Natural killer cell (primary cell): ENCODE measurements around the gene SARNP. TPM values are rescaled to one million over a fixed set of nuclear protein-coding genes. Genes with fewer than 3 reads are reported as not detected.
"Not testable (repeated sequence)": the region's sequence is repeated elsewhere in the genome, so short reads cannot be mapped to it uniquely, and the experiment has no call there.

Experiments used
- ATAC-seq, 3 donors: fragments of 150-1000 bp in 2 of 3; fragments of 200-7000 bp in 1 of 3; cut with Tn5 transposase; 1 replicate in 1 of 3; 2 replicates in 2 of 3; pipeline ENCODE4 v1.10.0; 2021; ENCODE audit warnings: mild to moderate bottlenecking in 2 of 3, moderate library complexity in 2 of 3
- DNase-seq, 2 donors: peaks; one replicate each; pipeline versions ENCODE4 v3.0.0 to v3.0.0-alpha.2; 2013 to 2021; ENCODE audit warnings: mixed read lengths in 1 of 2
- H3K27ac ChIP-seq: one replicate; pipeline ENCODE4 v1.5.1; 2013; ENCODE audit warnings: mild to moderate bottlenecking, low read length
- H3K27me3 ChIP-seq: one replicate; pipeline ENCODE4 v1.6.1; 2013; ENCODE audit warnings: low read length; ENCODE audit not compliant: control insufficient read depth, insufficient read depth
- H3K36me3 ChIP-seq: one replicate; pipeline ENCODE4 v1.6.1; 2013; ENCODE audit warnings: low read length; ENCODE audit not compliant: control insufficient read depth, insufficient read depth
- H3K4me1 ChIP-seq: one replicate; pipeline ENCODE4 v1.6.1; 2013; ENCODE audit warnings: low read length; ENCODE audit not compliant: control insufficient read depth, insufficient read depth
- H3K4me3 ChIP-seq: one replicate; pipeline ENCODE4 v1.5.1; 2013; ENCODE audit warnings: low read length
- H3K9me3 ChIP-seq: one replicate; pipeline ENCODE4 v1.6.1; 2013; ENCODE audit warnings: low read length; ENCODE audit not compliant: control insufficient read depth, insufficient read depth
- H3K27ac Mint-ChIP-seq, 2 donors: one replicate each; pipeline ENCODE4 v1.8.0; 2022; ENCODE audit warnings: mild to moderate bottlenecking in 2 of 2, mixed read lengths in 2 of 2, moderate library complexity in 1 of 2
- H3K27me3 Mint-ChIP-seq, 2 donors: one replicate each; pipeline ENCODE4 v1.8.0; 2022; ENCODE audit warnings: low read depth in 2 of 2, mixed read lengths in 2 of 2
- H3K36me3 Mint-ChIP-seq: one replicate; pipeline ENCODE4 v1.8.0; 2022; ENCODE audit warnings: mixed read lengths
- H3K4me1 Mint-ChIP-seq, 2 donors: one replicate each; pipeline ENCODE4 v1.8.0; 2022; ENCODE audit warnings: mixed read lengths in 2 of 2
- H3K4me3 Mint-ChIP-seq: one replicate; pipeline ENCODE4 v1.8.0; 2022; ENCODE audit warnings: mild to moderate bottlenecking, moderate library complexity, mixed read lengths
- H3K9me3 Mint-ChIP-seq, 2 donors: one replicate each; pipeline ENCODE4 v1.8.0; 2022; ENCODE audit warnings: mixed read lengths in 2 of 2
- WGBS: methylation state at CpG from one replicate; pipeline ENCODE4 v1.1.7; 2013; ENCODE audit warnings: missing lambda C conversion rate; ENCODE audit not compliant: insufficient coverage; 5-methylcytosine and 5-hydroxymethylcytosine counted together
- intact Hi-C: fragments of 100-400 bp; cut with micrococcal nuclease; formaldehyde crosslinking; loops from one replicate; pipeline ENCODE4 v1.14.2; 2022
- total RNA-seq, 4 donors: library from RNA; stranded (reverse); fragments of 120-200 nt in 1 of 4; gene quantifications; one replicate each; pipeline versions ENCODE4 v1.2.3 to v1.2.4, GENCODE V29; 2013 to 2022
- TF ChIP-seq, protein P1 (sequence below): fragments of 200-600 bp; IDR thresholded peaks from one replicate; pipeline ENCODE4 v1.8.0; 2022; ENCODE audit warnings: antibody characterized with exemption

Gene SARNP
- total RNA-seq, 3 donors from 2014 or later (not counting 1 experiment from before 2014, with no cell fraction given) = 50.5 to 57.0 (median 51.2) TPM

GRCh38 chr12:55760663-55761062, 56.9 kb downstream of the SARNP start:
- no peaks in the 10 kb centered on the region for H3K9me3 Mint-ChIP-seq
- intact Hi-C loops = no loop called here
- H3K27ac Mint-ChIP-seq = peak overlapping the region in 1 of 2 donors; percentile 42
- no peaks in the 10 kb centered on the region for H3K4me1 ChIP-seq
- no peaks in the 10 kb centered on the region for H3K27me3 Mint-ChIP-seq
- ATAC-seq (no peak), DNase-seq (no peak)
- 98% methylated on average over 6 of the region's 6 CpGs for whole genome bisulfite sequencing
- no peak overlapping the region for H3K4me3 Mint-ChIP-seq
- no peak overlapping the region for H3K4me3 ChIP-seq
- H3K36me3 Mint-ChIP-seq = peaks cover 14% of the 10 kb centered on the region
- peaks cover 44% of the 10 kb centered on the region for H3K36me3 ChIP-seq
- H3K9me3 ChIP-seq = no peaks in the 10 kb centered on the region
- peaks cover 2 to 5% of the 10 kb centered on the region in 2 donors for H3K4me1 Mint-ChIP-seq
- H3K27ac ChIP-seq = no peak overlapping the region
- H3K27me3 ChIP-seq = no peaks in the 10 kb centered on the region
- TF ChIP-seq, protein P1, sequence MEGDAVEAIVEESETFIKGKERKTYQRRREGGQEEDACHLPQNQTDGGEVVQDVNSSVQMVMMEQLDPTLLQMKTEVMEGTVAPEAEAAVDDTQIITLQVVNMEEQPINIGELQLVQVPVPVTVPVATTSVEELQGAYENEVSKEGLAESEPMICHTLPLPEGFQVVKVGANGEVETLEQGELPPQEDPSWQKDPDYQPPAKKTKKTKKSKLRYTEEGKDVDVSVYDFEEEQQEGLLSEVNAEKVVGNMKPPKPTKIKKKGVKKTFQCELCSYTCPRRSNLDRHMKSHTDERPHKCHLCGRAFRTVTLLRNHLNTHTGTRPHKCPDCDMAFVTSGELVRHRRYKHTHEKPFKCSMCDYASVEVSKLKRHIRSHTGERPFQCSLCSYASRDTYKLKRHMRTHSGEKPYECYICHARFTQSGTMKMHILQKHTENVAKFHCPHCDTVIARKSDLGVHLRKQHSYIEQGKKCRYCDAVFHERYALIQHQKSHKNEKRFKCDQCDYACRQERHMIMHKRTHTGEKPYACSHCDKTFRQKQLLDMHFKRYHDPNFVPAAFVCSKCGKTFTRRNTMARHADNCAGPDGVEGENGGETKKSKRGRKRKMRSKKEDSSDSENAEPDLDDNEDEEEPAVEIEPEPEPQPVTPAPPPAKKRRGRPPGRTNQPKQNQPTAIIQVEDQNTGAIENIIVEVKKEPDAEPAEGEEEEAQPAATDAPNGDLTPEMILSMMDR = no peak

DNA sequence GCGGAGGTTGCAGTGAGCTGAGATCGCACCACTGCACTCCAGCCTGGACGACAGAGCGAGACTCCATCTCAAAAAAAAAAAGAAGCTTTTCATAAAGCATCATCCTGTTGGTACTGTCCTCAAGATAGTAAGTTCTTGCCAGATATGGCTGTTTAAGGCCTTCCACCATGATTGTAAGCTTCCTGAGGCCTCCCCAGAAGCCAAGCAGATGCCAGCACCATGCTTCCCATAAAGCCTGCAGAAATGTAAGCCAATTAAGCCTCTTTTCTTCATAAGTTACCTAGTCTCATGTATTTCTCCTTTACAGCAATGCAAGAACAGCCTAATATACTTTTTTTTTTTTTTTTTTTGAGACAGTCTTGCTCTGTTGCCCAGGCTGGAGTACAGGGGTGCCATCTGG, 58.9 kb downstream of the SARNP start:
- H3K27me3 Mint-ChIP-seq, H3K4me1 Mint-ChIP-seq, H3K27ac Mint-ChIP-seq, intact Hi-C loops, ATAC-seq, H3K9me3 ChIP-seq, H3K9me3 Mint-ChIP-seq, DNase-seq, H3K27me3 ChIP-seq, H3K4me3 Mint-ChIP-seq, H3K4me1 ChIP-seq, H3K4me3 ChIP-seq, H3K27ac ChIP-seq: not testable (repeated sequence)
- peaks cover 19% of the 10 kb centered on the region for H3K36me3 Mint-ChIP-seq
- WGBS = 100% methylated on average over 4 of the region's 4 CpGs
- peaks cover 61% of the 10 kb centered on the region for H3K36me3 ChIP-seq

DNA sequence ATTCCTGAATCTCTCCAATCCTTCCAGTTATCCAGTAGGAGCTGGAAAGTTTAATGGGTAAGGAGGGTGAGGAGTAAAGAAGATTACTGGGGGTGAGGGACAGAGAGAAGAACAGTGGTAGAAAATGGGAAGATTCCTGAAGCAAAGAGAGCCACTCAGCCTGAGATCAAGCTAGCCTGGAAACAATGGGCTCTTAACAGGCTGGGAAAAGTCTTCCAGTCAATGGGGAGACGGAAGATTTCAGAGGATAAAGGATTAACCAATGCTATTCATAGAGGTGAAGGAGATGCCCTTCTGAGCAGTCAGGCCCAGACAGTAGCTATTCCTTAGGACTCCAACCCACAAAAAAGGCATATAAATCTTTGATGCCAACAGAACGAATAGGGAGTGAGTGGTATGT, 59.8 kb downstream of the SARNP start:
- intact Hi-C loops = no loop called here
- H3K4me1 ChIP-seq = no peaks in the 10 kb centered on the region
- TF ChIP-seq, protein P1 = no peak
- WGBS = 88% methylated on average over 2 of the region's 2 CpGs
- no peaks in the 10 kb centered on the region for H3K27me3 ChIP-seq
- peaks cover 19% of the 10 kb centered on the region for H3K36me3 Mint-ChIP-seq
- H3K9me3 ChIP-seq = no peaks in the 10 kb centered on the region
- H3K4me3 Mint-ChIP-seq = no peak overlapping the region
- H3K4me3 ChIP-seq = no peak overlapping the region
- ATAC-seq (no peak), DNase-seq (no peak)
- peaks cover 4 to 7% of the 10 kb centered on the region in 2 donors for H3K4me1 Mint-ChIP-seq
- no peaks in the 10 kb centered on the region for H3K27me3 Mint-ChIP-seq
- H3K27ac Mint-ChIP-seq = peak overlapping the region in 1 of 2 donors; percentile 1
- peaks cover 62% of the 10 kb centered on the region for H3K36me3 ChIP-seq
- no peaks in the 10 kb centered on the region for H3K9me3 Mint-ChIP-seq
- H3K27ac ChIP-seq = no peak overlapping the region

- H3K27ac ChIP-seq = no peak overlapping the region
- intact Hi-C loops = no loop called here
- TF ChIP-seq, protein P1 = no peak
- H3K4me1 ChIP-seq = no peaks in the 10 kb centered on the region
- peak overlapping the region; percentile 16 to 29 for H3K27ac Mint-ChIP-seq
- H3K36me3 ChIP-seq = peaks cover 74% of the 10 kb centered on the region
- peaks cover 19% of the 10 kb centered on the region for H3K36me3 Mint-ChIP-seq
- H3K4me3 Mint-ChIP-seq = no peak overlapping the region
- H3K4me1 Mint-ChIP-seq = peaks cover 0 to 7% of the 10 kb centered on the region in 2 donors
- WGBS = 100% methylated on average over 1 of the region's 2 CpGs
- no peaks in the 10 kb centered on the region for H3K27me3 ChIP-seq
- H3K9me3 Mint-ChIP-seq = no peaks in the 10 kb centered on the region
- no peak overlapping the region for H3K4me3 ChIP-seq
- no peaks in the 10 kb centered on the region for H3K27me3 Mint-ChIP-seq
- no peak for DNase-seq
- H3K9me3 ChIP-seq = no peaks in the 10 kb centered on the region
- no peak for ATAC-seq
Observed at GRCh38 chr12:55755246-55755645, 62.3 kb downstream of the SARNP start.
